HG03439 (cell line): Measurements from ENCODE around the gene SDHC.
"Not testable (repeated sequence)": the region's sequence is repeated elsewhere in the genome, so short reads cannot be mapped to it uniquely, and the experiment has no call there.

ENCODE experiments used
- ATAC-seq: cut with Tn5 transposase; IDR thresholded peaks from one replicate; pipeline ENCODE4 v1.9.1; 2021; ENCODE audit warnings: mild to moderate bottlenecking, moderate library complexity; ENCODE audit not compliant: unreplicated experiment

SDHC gene

GRCh38 chr1:161381707-161382106 lies 67.5 kb downstream of the SDHC start:
- ATAC-seq = no peak

DNA sequence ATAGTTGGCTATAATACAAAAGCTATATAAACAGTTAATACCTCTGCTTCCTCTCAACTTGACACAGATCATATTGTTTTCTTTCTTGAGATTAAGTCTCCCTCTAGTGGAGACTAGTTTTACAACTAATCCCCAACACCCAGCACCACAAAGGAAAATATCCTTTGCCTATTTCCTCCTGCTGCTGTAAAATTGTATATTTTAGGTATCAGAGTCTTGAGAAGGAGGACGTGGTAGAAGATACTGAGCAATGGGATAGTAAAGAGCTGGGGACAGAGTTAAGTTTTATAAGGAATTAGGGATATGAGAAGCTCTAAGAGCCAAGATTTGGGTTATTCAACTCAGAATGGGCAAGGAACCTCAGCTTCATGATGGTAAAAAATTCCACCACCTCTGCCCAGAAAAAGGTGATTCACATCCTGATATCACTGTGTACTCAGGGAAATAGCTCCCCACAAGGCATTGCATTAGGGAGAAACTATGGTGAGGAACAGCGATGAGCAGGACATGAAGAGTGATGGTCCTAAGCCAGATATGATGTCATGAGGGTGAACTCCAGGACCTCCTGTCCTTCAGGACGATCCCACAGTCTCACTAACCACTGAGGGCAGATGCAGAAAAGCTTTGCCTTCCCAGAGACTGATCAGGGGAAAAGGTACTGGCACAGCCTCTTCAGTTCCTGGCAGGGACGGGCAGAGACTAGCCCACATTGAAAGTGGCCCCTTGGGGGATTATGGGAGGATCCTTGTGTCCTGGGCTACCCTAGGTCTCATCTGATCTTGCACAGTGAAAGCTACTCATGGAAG lies 68.2 kb downstream of the SDHC start:
- no peak for ATAC-seq

DNA sequence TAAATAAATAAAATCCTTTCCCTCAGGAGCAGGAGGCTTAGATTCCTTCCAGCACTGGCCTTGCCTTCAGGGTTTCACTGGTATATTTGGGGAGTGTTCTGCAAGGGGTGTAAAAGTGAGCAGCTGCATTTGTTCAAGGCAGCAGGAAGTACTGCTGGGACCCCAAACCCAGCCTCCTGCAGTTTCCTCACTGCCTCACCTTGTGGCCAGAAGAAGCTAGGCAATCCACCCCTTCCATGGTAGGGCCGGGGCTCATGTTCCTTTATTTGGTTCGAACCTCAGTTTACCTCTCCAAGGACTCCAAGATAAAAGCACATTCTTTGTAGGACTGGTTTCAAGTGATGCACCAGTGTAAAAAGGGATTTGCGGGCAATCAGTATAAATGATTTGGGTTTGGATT lies 74.5 kb downstream of the SDHC start:
- no peak for ATAC-seq

GRCh38 chr1:161389158-161389557 lies 75.0 kb downstream of the SDHC start:
- ATAC-seq = not testable (repeated sequence)

- peak; percentile 70 for ATAC-seq
Measured at GRCh38 chr1:161389691-161390558, 75.7 kb downstream of the SDHC start.

DNA sequence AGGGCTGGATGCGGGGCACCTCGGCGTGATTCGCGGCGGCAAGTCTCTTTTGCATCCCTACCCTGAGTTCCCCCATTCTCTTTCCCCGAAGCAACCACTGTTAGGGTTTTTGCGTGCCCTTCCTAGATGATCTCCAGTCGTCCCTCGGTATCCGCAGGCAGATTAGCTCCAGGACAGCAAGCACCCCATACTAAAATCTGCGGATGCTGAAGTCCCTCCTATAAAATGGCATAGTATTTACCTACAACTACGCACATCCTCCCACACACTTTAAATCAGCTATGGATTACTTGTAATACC lies 76.3 kb downstream of the SDHC start:
- no peak for ATAC-seq

DNA sequence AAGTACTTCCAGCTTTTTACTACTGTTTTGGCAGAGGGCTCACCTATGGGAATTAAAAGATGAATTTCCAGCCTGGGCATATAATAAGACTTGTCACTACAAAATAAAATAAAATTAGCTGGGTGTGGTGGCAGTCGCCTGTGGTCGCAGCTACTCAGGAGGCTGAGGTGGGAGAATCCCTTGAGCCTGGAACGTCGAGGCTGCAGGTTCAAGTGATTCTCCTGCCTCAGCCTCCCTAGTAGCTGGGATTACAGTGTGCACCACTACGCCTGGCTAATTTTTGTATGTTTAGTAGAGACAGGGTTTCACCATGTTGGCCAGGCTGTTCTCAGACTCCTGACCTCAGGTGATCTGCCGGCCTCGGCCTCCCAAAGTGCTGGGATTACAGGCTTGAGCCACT lies 77.0 kb downstream of the SDHC start:
- not testable (repeated sequence) for ATAC-seq

DNA sequence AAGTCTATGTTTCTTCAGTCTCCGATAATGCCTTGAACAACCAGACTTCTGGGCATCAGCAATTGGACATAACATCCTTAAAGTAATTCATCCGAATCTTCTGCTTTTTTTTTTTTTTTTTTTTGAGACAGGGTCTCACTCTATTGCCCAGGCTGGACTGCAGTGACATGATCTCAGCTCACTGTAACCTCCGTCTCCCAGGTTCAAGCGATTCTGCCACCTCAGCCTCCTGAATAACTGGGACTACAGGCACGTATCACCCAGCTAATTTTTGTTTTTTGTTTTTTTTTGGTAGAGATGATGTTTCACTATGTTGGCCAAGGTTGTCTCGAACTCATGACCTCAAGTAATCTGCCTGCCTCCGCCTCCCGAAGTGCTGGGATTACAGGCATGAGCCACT lies 77.4 kb downstream of the SDHC start:
- ATAC-seq = no peak

- ATAC-seq = no peak
Measured at GRCh38 chr1:161393151-161393550, 79.0 kb downstream of the SDHC start.

GRCh38 chr1:161397038-161397437 lies 82.9 kb downstream of the SDHC start:
- ATAC-seq = not testable (repeated sequence)

DNA sequence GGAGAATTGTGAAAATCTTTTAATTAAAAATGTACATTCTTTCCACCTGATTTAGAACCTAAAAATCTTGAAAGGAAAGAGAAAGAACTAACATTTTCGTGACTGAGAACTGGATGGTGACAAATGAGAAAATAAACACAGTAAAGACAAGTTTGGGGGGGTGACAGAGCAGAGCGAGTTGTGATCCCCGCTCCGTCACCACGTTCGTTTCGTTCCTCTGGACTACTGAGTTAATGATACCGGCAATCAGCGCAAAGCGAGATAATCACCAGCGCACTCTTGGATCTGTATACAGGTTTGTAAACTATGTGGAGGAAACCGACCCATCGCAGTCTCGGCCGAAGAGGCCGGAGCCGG lies 84.7 kb downstream of the SDHC start:
- ATAC-seq = no peak

- ATAC-seq = peak; percentile 84
Measured at GRCh38 chr1:161399257-161399998, 85.2 kb downstream of the SDHC start.

DNA sequence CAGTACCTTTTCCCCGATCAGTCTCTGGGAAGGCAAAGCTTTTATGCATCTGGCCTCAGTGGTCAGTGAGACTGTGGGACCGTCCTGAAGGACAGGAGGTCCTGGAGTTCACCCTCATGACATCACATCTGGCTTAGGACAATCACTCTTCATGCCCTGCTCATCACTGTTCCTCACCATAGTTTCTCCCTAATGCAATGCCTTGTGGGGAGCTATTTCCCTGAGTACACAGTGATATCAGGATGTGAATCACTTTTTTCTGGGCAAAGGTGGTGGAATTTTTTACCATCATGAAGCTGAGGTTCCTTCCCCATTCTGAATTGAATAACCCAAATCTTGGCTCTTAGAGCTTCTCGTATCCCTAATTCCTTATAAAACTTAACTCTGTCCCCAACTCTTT lies 88.3 kb downstream of the SDHC start:
- no peak for ATAC-seq

DNA sequence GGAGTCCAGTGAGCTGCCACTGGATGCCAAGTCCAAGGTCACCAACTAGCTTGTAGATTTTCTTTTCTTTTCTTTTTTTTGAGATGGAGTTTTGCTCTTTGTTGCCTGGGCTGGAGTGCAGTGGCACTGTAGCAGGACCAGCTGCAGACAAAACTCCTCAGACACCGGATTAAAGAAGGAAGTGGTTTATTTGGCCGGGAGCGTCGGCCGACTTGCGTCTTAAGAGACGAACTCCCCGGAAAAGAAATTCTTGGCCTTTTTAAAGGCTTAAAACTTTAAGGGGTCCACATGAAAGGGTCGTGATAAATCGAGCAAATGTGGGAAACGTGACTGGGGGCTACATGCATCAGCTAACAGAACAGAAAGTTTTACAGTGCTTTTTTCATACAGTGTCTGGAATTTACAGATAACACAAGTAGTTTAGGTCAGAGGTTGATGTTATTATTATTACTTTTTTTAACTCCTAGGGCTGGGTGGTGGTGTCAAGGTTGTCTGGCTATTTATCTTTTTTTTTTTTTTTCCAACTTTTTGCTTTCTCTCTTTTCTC lies 89.9 kb downstream of the SDHC start:
- ATAC-seq = no peak

GRCh38 chr1:161406551-161406950 lies 92.4 kb downstream of the SDHC start:
- not testable (repeated sequence) for ATAC-seq

DNA sequence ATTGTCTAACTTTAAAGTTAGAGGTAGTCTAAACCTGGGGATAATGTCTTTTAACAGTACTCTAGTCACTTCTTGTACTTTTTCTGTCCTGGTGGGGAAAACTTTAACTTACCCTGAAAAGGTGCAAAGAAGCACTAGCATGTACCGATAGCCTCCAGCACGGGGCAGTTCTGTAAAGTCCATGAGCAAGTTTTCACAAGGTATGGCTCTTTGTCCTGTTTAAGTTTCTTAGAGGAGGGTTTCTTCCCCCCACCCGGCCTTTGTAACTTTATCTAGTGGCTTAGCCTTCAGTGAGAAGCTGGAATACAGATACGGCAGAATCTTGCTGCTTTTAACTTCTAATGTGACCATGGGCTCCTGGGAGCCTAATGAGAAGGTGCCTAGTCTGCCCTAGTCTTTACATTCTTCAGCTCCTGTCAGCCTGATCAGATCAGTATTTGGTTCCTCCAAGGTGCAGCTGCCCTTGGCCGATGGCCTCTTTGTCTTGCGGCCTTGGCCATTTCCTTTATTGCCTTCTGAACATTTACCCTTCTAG lies 93.3 kb downstream of the SDHC start:
- ATAC-seq = no peak

DNA sequence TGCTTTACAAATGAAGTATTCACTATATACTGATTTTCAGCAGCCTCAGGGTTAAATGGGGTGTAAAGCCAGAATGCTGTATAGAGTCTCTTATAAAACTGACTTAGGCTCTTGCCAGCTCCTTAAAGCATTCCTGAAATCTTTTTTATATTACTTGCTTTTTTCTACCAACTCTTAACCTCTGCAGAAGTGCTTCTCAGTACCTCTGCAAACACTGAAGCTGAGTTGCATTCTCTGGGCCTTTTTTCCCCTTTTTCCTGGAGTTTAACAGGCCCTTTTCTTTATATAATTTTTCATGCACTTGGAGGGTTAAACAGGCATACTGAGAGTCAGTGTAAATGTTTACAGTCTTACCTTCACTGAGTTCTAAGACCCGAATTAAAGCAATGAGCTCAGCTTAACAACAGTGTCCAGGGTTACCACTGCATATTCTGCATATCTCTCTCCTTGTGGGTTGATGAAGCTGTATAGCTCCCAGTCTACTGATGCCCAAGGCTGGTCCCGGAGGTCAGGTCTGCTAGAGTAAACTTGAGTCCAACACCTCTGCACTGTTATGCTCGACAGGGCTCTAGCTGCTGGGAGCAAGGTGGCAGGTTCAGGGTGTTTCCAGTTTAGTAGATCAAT lies 94.4 kb downstream of the SDHC start:
- no peak for ATAC-seq

DNA sequence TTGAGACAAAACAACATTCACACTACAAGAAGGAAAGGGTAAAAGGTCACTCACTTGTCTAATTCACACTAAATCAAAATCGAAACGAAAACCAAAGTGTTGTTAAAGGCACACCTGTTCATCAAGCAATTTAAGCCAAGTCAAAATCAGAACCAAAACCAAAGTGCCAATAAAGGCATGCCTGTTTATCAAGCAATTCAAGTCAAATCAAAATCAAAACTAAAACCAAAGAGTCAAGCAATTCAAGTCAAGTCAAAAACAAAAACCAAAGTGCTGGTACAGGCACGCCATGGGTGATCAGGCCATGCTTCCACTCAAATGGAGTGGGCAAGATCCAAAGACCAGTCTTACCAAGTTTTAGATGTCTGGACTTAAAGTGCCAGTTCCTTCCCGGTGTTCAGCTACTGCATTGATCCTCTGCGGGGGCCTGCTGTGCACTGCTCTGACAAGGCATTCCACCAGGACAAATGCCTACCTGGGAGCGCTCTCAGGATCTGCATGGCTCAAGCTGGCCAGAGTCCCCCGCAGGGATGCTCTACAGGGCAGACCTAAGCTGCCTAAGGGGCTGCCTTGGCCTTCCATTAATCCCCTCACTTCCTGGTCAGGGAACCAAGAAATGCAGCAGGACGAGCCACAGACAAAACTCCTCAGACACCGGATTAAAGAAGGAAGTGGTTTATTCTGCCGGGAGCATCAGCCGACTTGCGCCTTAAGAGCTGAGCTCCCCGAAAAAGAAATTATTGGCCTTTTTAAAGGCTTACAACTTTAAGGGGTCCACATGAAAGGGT lies 95.9 kb downstream of the SDHC start:
- peak; percentile 66 for ATAC-seq

- ATAC-seq = not testable (repeated sequence)
Measured at GRCh38 chr1:161410636-161410970, 96.4 kb downstream of the SDHC start.
